Esophagus squamous epithelium (tissue), 4 donors: ENCODE measurements around the gene COPG1.

Source experiments
- POLR2A ChIP-seq, 4 donors: fragments of 450-650 bp; IDR thresholded peaks; one replicate each; pipeline ENCODE4 v1.6.1; 2017; ENCODE audit warnings: antibody characterized with exemption in 4 of 4, mild to moderate bottlenecking in 4 of 4, moderate library complexity in 3 of 4
- TF ChIP-seq, protein P1 (sequence below), 6 experiments: fragments of 450-650 bp in 4 of 6; fragments of 200-600 bp in 2 of 6; sonication (generic) in 2 of 6; IDR thresholded peaks; one replicate each; pipeline ENCODE4 v1.5.1; 2016 to 2019; ENCODE audit warnings: antibody characterized with exemption in 6 of 6, mild to moderate bottlenecking in 4 of 6, moderate library complexity in 4 of 6

DNA sequence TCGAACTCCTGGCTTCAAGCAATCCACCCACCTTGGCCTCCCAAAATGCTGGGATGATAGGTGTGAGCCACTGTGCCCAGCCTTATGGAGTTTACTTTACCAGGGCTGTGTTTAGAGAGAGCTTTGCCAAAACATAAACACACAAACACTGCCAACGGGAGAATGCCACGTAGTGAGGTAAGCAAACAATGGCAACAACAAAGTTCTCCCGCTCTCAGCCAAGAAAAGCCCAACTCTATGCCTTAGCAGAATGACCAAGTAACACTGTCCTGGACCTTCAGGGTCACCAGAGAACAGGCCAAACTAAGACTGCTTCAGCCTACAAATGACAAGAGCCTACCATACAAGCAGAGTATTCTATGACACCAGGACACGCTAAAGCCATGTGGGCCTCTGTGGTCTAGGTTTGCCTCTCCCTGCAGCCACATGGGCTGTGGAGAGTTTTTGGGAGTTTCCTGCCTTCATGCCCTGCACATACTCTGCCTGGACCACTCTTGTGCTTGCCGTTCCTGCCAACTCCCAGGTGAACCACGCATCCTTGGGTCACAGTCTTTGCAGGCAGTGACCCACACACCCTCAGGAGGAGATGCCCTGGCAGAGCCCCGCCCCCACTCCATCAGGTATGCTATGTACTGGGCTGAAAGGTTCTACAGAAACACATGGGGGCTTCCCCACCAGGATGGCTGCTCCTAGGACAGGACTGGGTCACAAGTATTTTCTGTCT lies 44.1 kb upstream of the COPG1 start:
- TF ChIP-seq, protein P1, sequence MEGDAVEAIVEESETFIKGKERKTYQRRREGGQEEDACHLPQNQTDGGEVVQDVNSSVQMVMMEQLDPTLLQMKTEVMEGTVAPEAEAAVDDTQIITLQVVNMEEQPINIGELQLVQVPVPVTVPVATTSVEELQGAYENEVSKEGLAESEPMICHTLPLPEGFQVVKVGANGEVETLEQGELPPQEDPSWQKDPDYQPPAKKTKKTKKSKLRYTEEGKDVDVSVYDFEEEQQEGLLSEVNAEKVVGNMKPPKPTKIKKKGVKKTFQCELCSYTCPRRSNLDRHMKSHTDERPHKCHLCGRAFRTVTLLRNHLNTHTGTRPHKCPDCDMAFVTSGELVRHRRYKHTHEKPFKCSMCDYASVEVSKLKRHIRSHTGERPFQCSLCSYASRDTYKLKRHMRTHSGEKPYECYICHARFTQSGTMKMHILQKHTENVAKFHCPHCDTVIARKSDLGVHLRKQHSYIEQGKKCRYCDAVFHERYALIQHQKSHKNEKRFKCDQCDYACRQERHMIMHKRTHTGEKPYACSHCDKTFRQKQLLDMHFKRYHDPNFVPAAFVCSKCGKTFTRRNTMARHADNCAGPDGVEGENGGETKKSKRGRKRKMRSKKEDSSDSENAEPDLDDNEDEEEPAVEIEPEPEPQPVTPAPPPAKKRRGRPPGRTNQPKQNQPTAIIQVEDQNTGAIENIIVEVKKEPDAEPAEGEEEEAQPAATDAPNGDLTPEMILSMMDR (IDR thresholded peaks at IDR 0.05) = no peak
- no peak for TF ChIP-seq POLR2A (IDR thresholded peaks at IDR 0.05)
